ENCODE results near the gene SVIL. TPM values are rescaled to one million over a fixed set of nuclear protein-coding genes. Genes with fewer than 3 reads are reported as not detected.

The SVIL gene
- total and polyA plus RNA-seq, 2 donors: 11.5 to 25.8 TPM

- Histone ChIP-seq H3K36me3 (ENCODE audit: control insufficient read depth in 2 of 2, insufficient read depth in 2 of 2, low read length in 1 of 2) (no peaks in the 10 kb centered on the region), H3K4me3 (ENCODE audit: low read length in 2 of 2) (no peak overlapping the region), H3K27ac (ENCODE audit: low read depth in 1 of 2, low read length in 1 of 2) (no peak overlapping the region), H3K9me3 (ENCODE audit: control insufficient read depth in 2 of 2, insufficient read depth in 1 of 2, low read length in 1 of 2) (peaks cover 0 to under 1% of the 10 kb centered on the region in 2 donors), H3K4me1 (ENCODE audit: control insufficient read depth in 2 of 2, insufficient read depth in 2 of 2, low read length in 2 of 2) (no peaks in the 10 kb centered on the region), H3K27me3 (ENCODE audit: control insufficient read depth in 2 of 2, insufficient read depth in 1 of 2, low read length in 1 of 2) (no peaks in the 10 kb centered on the region)
- WGBS: 67% methylated on average over 3 of the region's 3 CpGs
- no peak for DNase-seq (ENCODE audit: low read depth in 6 of 9, low spot score in 9 of 9)
Observed at GRCh38 chr10:29603223-29603896, 31.4 kb downstream of the SVIL start.

GRCh38 chr10:29600821-29601220 is 34.0 kb downstream of the SVIL start:
- 90% methylated on average over 6 of the region's 6 CpGs for WGBS
- H3K27ac ChIP-seq (ENCODE audit: low read depth in 1 of 2, low read length in 1 of 2): no peak overlapping the region
- H3K27me3 ChIP-seq (ENCODE audit: control insufficient read depth in 2 of 2, insufficient read depth in 1 of 2, low read length in 1 of 2): no peaks in the 10 kb centered on the region
- no peaks in the 10 kb centered on the region for H3K36me3 ChIP-seq (ENCODE audit: control insufficient read depth in 2 of 2, insufficient read depth in 2 of 2, low read length in 1 of 2)
- H3K4me1 ChIP-seq (ENCODE audit: control insufficient read depth in 2 of 2, insufficient read depth in 2 of 2, low read length in 2 of 2): no peaks in the 10 kb centered on the region
- no peak overlapping the region for H3K4me3 ChIP-seq (ENCODE audit: low read length in 2 of 2)
- no peaks in the 10 kb centered on the region for H3K9me3 ChIP-seq (ENCODE audit: control insufficient read depth in 2 of 2, insufficient read depth in 1 of 2, low read length in 1 of 2)
- DNase-seq (ENCODE audit: low read depth in 6 of 9, low spot score in 9 of 9): no peak

- H3K4me3 ChIP-seq (ENCODE audit: low read length in 2 of 2): no peak overlapping the region
- DNase-seq (ENCODE audit: low read depth in 6 of 9, low spot score in 9 of 9): no peak
- H3K27ac ChIP-seq (ENCODE audit: low read depth in 1 of 2, low read length in 1 of 2): no peak overlapping the region
- H3K9me3 ChIP-seq (ENCODE audit: control insufficient read depth in 2 of 2, insufficient read depth in 1 of 2, low read length in 1 of 2): no peaks in the 10 kb centered on the region
- no peaks in the 10 kb centered on the region for H3K27me3 ChIP-seq (ENCODE audit: control insufficient read depth in 2 of 2, insufficient read depth in 1 of 2, low read length in 1 of 2)
- peaks cover 0 to under 1% of the 10 kb centered on the region in 2 donors for H3K36me3 ChIP-seq (ENCODE audit: control insufficient read depth in 2 of 2, insufficient read depth in 2 of 2, low read length in 1 of 2)
- WGBS: 98% methylated on average over 2 of the region's 2 CpGs
- H3K4me1 ChIP-seq (ENCODE audit: control insufficient read depth in 2 of 2, insufficient read depth in 2 of 2, low read length in 2 of 2): no peaks in the 10 kb centered on the region
Observed at GRCh38 chr10:29600067-29600466, 34.7 kb downstream of the SVIL start.

GRCh38 chr10:29598851-29599311 is 35.9 kb downstream of the SVIL start:
- Histone ChIP-seq H3K4me3 (ENCODE audit: low read length in 2 of 2) (no peak overlapping the region), H3K9me3 (ENCODE audit: control insufficient read depth in 2 of 2, insufficient read depth in 1 of 2, low read length in 1 of 2) (peaks cover 0 to 1% of the 10 kb centered on the region in 2 donors), H3K36me3 (ENCODE audit: control insufficient read depth in 2 of 2, insufficient read depth in 2 of 2, low read length in 1 of 2) (peaks cover 0 to 2% of the 10 kb centered on the region in 2 donors), H3K4me1 (ENCODE audit: control insufficient read depth in 2 of 2, insufficient read depth in 2 of 2, low read length in 2 of 2) (no peaks in the 10 kb centered on the region), H3K27me3 (ENCODE audit: control insufficient read depth in 2 of 2, insufficient read depth in 1 of 2, low read length in 1 of 2) (no peaks in the 10 kb centered on the region), H3K27ac (ENCODE audit: low read depth in 1 of 2, low read length in 1 of 2) (peak overlapping the region in 1 of 2 donors; percentile 8)
- 92% methylated on average over 6 of the region's 6 CpGs for WGBS
- no peak for DNase-seq (ENCODE audit: low read depth in 6 of 9, low spot score in 9 of 9)

- H3K9me3 ChIP-seq (ENCODE audit: control insufficient read depth in 2 of 2, insufficient read depth in 1 of 2, low read length in 1 of 2): peaks cover 0 to 1% of the 10 kb centered on the region in 2 donors
- H3K4me1 ChIP-seq (ENCODE audit: control insufficient read depth in 2 of 2, insufficient read depth in 2 of 2, low read length in 2 of 2): no peaks in the 10 kb centered on the region
- 96% methylated on average over 11 of the region's 11 CpGs for WGBS
- no peak overlapping the region for H3K27ac ChIP-seq (ENCODE audit: low read depth in 1 of 2, low read length in 1 of 2)
- DNase-seq (ENCODE audit: low read depth in 6 of 9, low spot score in 9 of 9): no peak
- H3K36me3 ChIP-seq (ENCODE audit: control insufficient read depth in 2 of 2, insufficient read depth in 2 of 2, low read length in 1 of 2): peaks cover 0 to 2% of the 10 kb centered on the region in 2 donors
- no peaks in the 10 kb centered on the region for H3K27me3 ChIP-seq (ENCODE audit: control insufficient read depth in 2 of 2, insufficient read depth in 1 of 2, low read length in 1 of 2)
- H3K4me3 ChIP-seq (ENCODE audit: low read length in 2 of 2): no peak overlapping the region
Observed at GRCh38 chr10:29596826-29597225, 37.9 kb downstream of the SVIL start.

GRCh38 chr10:29596356-29596755 is 38.4 kb downstream of the SVIL start:
- DNase-seq (ENCODE audit: low read depth in 6 of 9, low spot score in 9 of 9): no peak
- Histone ChIP-seq H3K27me3 (ENCODE audit: control insufficient read depth in 2 of 2, insufficient read depth in 1 of 2, low read length in 1 of 2) (no peaks in the 10 kb centered on the region), H3K9me3 (ENCODE audit: control insufficient read depth in 2 of 2, insufficient read depth in 1 of 2, low read length in 1 of 2) (peaks cover 0 to 1% of the 10 kb centered on the region in 2 donors), H3K4me1 (ENCODE audit: control insufficient read depth in 2 of 2, insufficient read depth in 2 of 2, low read length in 2 of 2) (no peaks in the 10 kb centered on the region), H3K36me3 (ENCODE audit: control insufficient read depth in 2 of 2, insufficient read depth in 2 of 2, low read length in 1 of 2) (peaks cover 0 to 2% of the 10 kb centered on the region in 2 donors), H3K27ac (ENCODE audit: low read depth in 1 of 2, low read length in 1 of 2) (no peak overlapping the region), H3K4me3 (ENCODE audit: low read length in 2 of 2) (no peak overlapping the region)
- 96% methylated on average over 1 of the region's 1 CpG for WGBS

GRCh38 chr10:29595636-29596225 is 39.0 kb downstream of the SVIL start:
- WGBS: 98% methylated on average over 10 of the region's 10 CpGs
- no peak overlapping the region for H3K4me3 ChIP-seq (ENCODE audit: low read length in 2 of 2)
- H3K27me3 ChIP-seq (ENCODE audit: control insufficient read depth in 2 of 2, insufficient read depth in 1 of 2, low read length in 1 of 2): no peaks in the 10 kb centered on the region
- DNase-seq (ENCODE audit: low read depth in 6 of 9, low spot score in 9 of 9): no peak
- H3K9me3 ChIP-seq (ENCODE audit: control insufficient read depth in 2 of 2, insufficient read depth in 1 of 2, low read length in 1 of 2): peaks cover 0 to 1% of the 10 kb centered on the region in 2 donors
- no peaks in the 10 kb centered on the region for H3K4me1 ChIP-seq (ENCODE audit: control insufficient read depth in 2 of 2, insufficient read depth in 2 of 2, low read length in 2 of 2)
- no peak overlapping the region for H3K27ac ChIP-seq (ENCODE audit: low read depth in 1 of 2, low read length in 1 of 2)
- peaks cover 0 to 2% of the 10 kb centered on the region in 2 donors for H3K36me3 ChIP-seq (ENCODE audit: control insufficient read depth in 2 of 2, insufficient read depth in 2 of 2, low read length in 1 of 2)

- no peak overlapping the region for H3K4me3 ChIP-seq (ENCODE audit: low read length in 2 of 2)
- DNase-seq (ENCODE audit: low read depth in 6 of 9, low spot score in 9 of 9): no peak
- no peak overlapping the region for H3K27ac ChIP-seq (ENCODE audit: low read depth in 1 of 2, low read length in 1 of 2)
- peaks cover 0 to 2% of the 10 kb centered on the region in 2 donors for H3K4me1 ChIP-seq (ENCODE audit: control insufficient read depth in 2 of 2, insufficient read depth in 2 of 2, low read length in 2 of 2)
- peaks cover 0 to 1% of the 10 kb centered on the region in 2 donors for H3K9me3 ChIP-seq (ENCODE audit: control insufficient read depth in 2 of 2, insufficient read depth in 1 of 2, low read length in 1 of 2)
- 98% methylated on average over 8 of the region's 8 CpGs for WGBS
- H3K27me3 ChIP-seq (ENCODE audit: control insufficient read depth in 2 of 2, insufficient read depth in 1 of 2, low read length in 1 of 2): no peaks in the 10 kb centered on the region
- peaks cover 0 to 2% of the 10 kb centered on the region in 2 donors for H3K36me3 ChIP-seq (ENCODE audit: control insufficient read depth in 2 of 2, insufficient read depth in 2 of 2, low read length in 1 of 2)
Observed at GRCh38 chr10:29595146-29595545, 39.6 kb downstream of the SVIL start.

- no peaks in the 10 kb centered on the region for H3K27me3 ChIP-seq (ENCODE audit: control insufficient read depth in 2 of 2, insufficient read depth in 1 of 2, low read length in 1 of 2)
- peaks cover 0 to 4% of the 10 kb centered on the region in 2 donors for H3K4me1 ChIP-seq (ENCODE audit: control insufficient read depth in 2 of 2, insufficient read depth in 2 of 2, low read length in 2 of 2)
- WGBS: 96% methylated on average over 4 of the region's 4 CpGs
- H3K36me3 ChIP-seq (ENCODE audit: control insufficient read depth in 2 of 2, insufficient read depth in 2 of 2, low read length in 1 of 2): peaks cover 0 to 2% of the 10 kb centered on the region in 2 donors
- DNase-seq (ENCODE audit: low read depth in 6 of 9, low spot score in 9 of 9): no peak
- H3K4me3 ChIP-seq (ENCODE audit: low read length in 2 of 2): no peak overlapping the region
- H3K27ac ChIP-seq (ENCODE audit: low read depth in 1 of 2, low read length in 1 of 2): no peak overlapping the region
- peaks cover 0 to 1% of the 10 kb centered on the region in 2 donors for H3K9me3 ChIP-seq (ENCODE audit: control insufficient read depth in 2 of 2, insufficient read depth in 1 of 2, low read length in 1 of 2)
Observed at GRCh38 chr10:29591651-29591968, 43.2 kb downstream of the SVIL start.

Data from thymus (tissue), 11 donors.